Activated CD4-positive, alpha-beta T cell treated with anti-CD3 and anti-CD28 coated beads, Interleukin-2, amount 50 U/mL, for 24 hours (primary cell): ENCODE data around the gene FTH1.

Experiments used
- DNase-seq, 2 donors: peaks; one replicate each; pipeline ENCODE4 v3.0.0-alpha.2; 2020; ENCODE audit warnings: low read depth in 1 of 2, low spot score in 1 of 2

Gene FTH1

DNA sequence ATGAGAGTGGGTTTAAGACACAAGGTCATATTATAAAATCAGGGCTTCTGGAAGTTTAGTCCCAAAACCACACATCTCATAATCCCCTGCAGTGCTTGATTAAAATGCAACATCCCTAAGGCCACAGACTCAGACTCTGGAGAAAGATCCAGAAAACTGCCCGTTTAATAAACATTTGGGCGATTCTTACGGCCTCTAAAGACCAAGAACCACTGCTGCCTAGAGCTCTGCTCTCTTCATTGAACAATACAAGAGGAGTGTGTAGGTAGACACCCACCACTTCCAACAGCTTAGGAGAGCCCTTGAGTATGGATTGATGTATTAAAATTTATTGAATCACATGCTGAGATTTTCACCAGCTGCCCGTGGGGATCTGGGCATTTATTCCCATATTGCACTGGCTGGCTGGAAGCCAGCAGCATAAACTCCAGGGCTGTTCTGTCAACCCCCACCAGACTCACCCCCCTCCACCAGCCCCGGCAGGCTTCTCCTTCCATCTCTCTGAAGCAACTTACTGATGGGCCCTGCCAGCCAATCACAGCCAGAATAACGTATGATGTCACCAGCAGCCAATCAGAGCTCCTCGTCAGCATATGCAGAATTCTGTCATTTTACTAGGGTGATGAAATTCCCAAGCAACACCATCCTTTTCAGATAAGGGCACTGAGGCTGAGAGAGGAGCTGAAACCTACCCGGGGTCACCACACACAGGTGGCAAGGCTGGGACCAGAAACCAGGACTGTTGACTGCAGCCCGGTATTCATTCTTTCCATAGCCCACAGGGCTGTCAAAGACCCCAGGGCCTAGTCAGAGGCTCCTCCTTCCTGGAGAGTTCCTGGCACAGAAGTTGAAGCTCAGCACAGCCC lies 18.0 kb downstream of the FTH1 start:
- no peak for DNase-seq

- DNase-seq = no peak
Measured at GRCh38 chr11:61948505-61948904, 18.9 kb downstream of the FTH1 start.

DNA sequence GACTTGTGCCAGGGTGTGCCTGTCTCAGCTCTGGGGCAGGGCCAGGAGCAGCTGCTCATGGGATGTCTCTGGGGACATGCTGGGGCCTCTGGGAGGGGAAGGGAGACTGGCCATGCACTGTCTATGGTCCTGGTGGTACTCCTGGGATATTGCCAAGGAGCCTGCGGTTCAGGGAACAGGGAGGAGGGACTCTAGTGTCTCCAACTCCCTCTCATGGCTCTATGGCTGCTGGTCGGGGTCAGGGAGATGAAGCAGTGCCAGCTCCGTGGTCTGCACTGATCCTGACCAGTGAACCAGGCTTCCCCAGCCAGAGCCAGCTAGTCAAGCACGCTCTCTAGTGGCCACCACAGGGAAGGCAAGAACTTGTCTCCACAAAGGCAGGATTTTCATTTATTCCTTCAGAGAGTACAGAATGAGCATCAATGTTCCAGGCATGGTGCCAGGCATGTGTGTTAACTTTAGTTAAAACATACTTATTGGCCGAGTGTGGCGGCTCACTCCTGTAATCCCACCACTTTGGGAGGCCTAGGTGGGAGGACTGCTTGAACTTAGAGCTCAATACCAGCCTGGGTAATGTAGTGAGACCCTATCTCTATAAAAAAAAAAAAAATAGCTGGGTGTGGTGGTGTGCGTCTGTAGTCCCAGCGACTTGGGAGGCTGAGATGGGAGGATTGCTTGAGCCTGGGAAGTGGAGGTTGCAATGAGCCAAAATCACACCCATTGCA lies 19.8 kb downstream of the FTH1 start:
- peak in 1 of 2 donors; percentile 48 for DNase-seq

DNA sequence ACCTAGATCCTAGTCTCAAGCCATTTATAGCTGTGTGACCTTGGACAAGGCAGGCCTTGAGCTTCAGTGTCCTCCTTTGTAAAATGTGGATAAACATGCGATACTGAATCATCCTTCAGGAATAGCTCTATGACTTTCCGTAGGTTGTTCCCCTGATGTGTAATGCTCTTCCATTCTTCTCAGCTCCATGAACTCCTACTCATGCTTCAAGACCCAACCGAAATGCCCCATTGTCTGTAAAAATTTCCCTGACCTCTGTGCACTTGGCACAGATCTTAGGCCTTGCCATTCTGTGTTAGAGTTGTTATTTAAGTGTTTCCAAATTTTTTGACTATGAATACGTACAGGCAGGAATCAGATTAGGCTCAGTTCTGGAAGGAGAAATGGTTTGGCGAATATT lies 20.5 kb downstream of the FTH1 start:
- no peak for DNase-seq

DNA sequence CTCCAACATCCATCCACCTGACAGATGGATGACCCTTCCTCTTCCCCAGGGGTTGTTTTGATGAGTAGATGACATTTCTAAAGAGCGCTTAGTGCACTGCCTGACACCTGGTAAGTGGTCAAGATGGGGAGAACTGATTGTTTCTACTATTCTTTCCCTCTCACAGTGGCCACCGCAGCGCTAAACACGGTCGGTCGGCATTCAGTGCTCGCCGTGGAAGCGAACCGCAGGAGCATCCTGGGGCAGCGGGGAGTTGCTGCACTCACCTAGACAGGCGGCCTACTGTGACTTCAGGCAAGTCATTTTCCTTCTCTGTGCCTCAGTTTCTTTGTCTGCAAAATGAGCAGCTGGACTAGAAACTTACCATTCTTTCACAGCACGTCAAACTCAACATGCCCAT lies 22.2 kb downstream of the FTH1 start:
- DNase-seq = no peak

DNA sequence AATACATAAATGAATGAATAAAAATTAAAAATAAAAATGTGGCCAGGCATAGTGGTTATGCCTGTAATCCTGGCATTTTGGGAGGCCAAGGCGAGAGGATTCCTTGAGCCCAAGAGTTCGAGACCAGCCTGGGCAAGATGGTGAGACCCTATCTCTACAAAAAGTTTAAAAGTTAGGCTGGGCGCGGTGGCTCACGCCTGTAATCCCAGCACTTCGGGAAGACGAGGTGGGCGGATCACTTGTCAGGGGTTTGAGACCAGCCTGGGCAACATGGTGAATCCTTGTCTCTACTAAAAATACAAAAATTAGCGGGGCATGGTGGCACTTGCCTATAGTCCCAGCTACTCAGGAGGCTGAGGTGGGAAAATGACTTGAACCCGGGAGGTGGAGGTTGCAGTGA lies 27.0 kb downstream of the FTH1 start:
- DNase-seq = no peak

GRCh38 chr11:61935861-61936260 lies 31.6 kb downstream of the FTH1 start:
- DNase-seq = no peak

GRCh38 chr11:61930933-61931332 lies 36.5 kb downstream of the FTH1 start:
- DNase-seq = no peak

DNA sequence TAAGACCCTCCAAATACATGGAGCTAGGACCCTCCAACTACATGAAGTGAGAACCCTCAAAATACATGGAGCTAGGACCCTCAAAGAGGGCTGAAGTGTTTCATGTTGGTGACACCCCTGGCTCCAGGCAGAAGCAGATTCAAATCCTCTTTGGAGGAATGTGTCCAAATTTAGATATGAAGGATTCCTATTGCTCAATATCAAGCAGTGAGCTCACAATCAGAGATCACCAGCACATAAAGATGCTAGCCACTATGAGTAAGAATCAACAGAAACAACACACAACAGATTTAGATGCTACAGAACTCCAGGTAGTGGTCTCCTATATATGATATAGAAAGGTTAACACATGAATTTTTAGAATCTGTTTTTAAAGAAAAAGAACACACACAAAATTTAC lies 38.8 kb downstream of the FTH1 start:
- DNase-seq = no peak

GRCh38 chr11:61927501-61927900 lies 39.9 kb downstream of the FTH1 start:
- DNase-seq = no peak

DNA sequence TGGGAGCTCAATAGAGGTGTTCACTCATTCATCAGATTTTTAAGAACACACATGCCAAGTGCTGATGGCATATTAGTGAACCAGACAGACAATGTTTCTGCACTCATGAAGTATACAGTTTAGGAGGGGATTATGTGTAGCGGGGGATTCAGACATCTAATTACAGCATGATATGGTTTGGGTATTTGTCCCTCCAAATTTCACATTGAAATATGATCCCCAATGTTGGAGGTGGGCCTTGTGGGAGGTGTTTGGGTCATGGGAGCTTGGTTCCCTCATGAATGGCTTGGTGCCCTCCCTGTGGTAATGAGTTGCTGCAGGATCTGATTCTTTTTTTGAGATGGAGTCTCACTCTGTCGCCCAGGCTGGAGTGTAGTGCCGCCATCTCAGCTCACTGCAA lies 41.2 kb downstream of the FTH1 start:
- no peak for DNase-seq

DNA sequence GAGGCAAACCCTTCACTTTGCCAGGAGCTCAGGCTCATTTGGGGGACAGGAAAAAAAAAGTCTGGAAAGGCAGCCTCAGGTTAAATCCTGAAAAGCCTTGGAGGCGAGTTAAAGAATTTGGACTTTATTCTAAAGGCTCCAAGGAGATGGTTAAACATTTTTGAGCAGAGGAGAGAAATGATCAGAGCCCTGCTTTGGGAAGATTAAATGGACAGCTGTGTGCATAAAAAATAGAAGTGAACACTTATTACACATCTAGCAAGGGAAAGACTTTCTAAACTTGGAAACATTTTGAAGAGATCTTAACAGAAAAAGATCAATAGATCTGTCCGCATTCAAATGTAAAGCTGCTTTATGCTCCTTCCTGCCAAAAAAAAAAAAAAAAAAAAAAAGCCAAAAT lies 41.7 kb downstream of the FTH1 start:
- DNase-seq = no peak

GRCh38 chr11:61924064-61924455 lies 43.4 kb downstream of the FTH1 start:
- DNase-seq = no peak

DNA sequence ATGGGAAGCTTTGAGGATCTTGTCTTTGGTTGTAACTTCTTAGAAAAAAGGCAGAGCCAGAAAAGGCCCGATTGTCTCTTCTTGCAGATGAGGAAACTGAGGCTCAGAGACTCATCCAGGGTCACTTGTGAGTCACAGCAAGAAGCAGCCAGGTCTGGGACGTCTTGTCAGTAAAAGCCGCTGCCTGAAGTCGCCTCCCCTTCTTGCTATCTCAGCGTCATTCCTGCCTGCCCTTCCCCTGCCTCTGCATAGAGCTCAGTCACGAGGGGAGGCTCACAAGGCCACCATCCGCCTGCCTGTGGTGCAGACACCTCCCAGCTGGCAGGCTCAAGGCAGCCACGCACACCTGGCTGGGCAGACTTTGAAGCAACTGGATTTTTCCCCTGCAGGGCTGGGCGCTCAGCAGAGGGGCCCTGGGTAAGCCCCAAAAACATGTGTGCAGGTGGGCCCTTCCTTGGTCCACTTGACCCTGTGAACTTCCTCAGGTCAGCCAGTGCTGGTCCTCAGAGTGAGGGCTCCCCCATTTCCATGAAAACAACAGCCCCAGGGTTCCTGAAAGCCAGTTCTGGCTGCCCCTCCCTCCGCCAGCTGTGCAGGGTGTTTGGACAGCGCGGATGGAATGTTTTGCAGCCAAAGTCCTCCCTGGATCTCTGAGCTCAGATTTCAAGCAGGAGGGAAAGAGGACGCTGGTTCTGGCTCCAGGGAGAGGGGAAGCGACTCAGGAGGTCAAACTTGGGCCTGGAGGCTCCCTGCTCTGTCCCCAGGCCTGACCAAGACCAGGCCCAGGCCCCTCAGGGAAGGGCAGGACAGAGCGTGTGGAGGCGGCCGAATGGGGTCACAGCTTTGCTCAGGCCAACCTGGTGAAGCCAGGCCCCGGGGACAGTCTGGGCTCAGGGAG lies 44.0 kb downstream of the FTH1 start:
- no peak for DNase-seq

- DNase-seq = no peak
Measured at GRCh38 chr11:61922539-61922938, 44.9 kb downstream of the FTH1 start.

DNA sequence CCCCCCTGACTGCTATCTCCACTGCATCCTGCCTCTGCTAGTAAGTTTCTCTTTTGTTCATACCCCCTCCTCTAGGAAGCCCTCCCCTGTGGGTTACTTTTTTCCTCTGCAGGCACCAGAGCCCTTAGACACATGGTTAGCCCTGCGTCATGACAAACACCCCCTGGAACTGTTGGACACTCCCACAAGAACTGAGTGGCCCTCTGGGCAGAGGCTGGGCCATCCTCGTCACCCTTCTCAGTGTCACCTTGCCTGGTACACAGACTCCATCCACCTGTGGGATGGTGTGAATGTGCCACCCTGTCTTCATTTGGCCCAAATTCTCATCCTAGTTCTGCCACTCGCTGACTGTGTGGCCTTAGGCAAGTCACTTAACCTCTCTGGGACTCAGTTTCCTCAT lies 46.0 kb downstream of the FTH1 start:
- no peak for DNase-seq

DNA sequence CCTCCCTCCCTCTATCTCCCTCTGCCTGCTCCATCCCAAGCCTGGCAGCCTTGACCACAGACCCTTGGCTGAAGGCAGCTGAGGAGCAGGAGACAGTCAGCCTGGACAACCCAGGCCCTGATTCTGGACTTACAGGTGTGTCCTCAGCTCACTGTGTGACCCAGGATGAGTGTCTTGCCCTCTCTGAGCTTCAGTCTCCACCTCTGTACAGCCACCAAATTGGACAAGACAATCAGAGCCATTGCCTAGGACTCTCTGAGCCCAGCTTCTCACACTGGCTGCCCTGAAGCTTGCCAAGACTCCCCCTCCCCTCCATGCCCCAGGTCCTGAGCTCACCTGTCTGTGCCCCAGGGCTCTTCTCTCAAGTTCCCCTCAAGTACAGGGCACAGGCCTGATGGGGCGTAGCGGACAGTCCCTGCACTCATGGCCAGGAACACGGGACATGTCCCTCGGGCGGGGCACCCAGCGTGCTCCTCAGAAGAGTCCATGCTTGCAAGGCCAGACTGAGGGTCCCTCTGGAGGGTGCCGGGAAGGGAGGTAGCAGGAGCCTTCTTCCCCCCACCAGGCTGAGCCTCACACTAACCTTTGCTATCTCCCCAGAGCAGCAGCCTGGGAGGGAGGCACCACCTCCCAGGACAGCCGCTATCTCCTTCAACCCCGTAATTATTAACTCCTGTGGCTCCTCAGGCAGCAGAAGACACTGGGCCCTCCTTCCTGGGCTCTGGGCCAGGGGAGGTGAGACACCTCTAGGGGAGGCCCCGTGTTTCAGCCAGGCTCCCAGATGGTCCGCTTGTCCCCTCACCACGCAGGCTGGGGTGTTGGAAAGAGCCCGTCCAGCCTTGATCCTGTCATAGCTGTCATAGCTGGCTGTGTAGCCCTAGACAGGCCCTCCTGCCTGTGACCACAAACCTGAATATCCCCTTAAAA lies 47.5 kb downstream of the FTH1 start:
- no peak for DNase-seq

DNA sequence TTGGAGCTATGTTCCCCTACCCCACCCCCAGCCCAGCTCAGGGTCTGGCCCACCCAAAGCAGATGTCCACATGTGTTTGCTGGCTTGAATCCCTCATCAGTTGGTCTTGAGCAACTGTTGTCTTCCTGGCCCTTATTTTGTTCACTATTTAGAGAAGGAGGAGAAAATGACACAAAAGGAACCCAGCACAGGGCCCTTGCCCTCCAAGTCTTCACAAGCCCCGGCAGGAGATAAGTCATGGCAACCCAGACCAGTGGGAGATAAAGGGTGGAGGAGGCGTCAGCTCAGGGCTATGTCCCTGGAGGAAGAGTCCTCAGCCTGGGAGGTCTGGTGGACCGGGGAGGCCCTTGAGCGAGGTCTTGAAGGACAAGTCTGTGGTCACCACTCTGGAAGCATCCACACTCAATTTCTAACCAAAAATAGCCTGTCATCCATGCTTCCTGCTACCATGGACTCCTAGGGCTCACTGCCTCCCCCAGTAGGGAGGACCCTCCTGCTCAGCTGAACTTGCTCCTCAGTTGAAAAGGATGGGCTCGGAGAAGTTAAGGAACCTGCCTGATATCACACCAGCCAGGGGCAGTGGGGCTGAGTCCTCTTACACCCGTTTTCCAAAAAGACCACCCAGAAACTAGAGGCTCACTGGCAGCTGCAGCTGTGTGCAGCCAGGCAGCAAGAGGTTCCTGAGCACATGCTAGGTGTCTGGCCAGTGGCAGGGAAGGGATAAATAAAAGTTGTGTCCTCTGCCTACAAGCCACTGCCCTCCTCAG lies 48.3 kb downstream of the FTH1 start:
- DNase-seq = no peak

DNA sequence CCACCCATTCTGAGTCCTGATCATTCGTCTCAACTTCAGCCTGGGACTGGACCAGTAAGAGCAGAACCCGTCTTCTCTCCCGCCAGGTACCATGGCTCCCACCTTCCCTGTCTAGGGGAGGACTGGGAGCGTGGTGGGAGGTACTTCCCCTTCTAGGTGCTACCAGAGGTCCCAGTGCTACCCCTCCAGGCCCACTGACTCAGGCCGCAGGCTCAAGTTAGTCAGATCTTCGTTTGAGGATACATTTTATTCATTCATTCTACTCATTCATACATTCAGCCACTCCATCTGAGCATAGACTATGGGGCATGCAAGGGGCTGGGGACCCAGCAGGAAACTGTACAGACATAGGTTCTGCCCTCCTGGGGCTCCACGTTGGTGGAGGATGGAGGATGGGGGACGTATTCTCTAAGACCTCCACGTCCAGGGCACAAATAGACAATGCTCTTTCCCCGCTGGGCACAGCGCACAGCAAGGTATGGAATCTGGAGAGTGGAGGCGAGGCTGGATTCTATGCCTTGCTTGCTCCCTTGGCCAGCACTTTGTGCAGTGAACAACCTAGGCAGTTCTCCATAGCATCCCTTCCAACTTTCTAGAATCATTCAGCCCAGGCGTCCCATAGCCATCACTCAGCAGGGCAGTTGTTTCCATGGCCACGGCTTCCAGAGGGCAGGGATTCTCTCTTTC lies 49.0 kb downstream of the FTH1 start:
- DNase-seq = no peak
